Erythroblast (primary cell): ENCODE measurements around the gene PSMB10.

ENCODE experiments used
- GATA1 ChIP-seq: IDR thresholded peaks from 2 replicates; pipeline ENCODE4 v1.6.1; 2011; ENCODE audit warnings: low read depth, mild to moderate bottlenecking, control low read depth, low read length, moderate library complexity
- POLR2A ChIP-seq: IDR thresholded peaks from 2 replicates; pipeline ENCODE4 v1.6.1; 2011; ENCODE audit warnings: mild to moderate bottlenecking, low read length

- TF ChIP-seq POLR2A (no peak), GATA1 (no peak)
Observed at GRCh38 chr16:67923414-67924116, 13.1 kb downstream of the PSMB10 start.
